IMR-90 (cell line): Measurements from ENCODE around the gene NEDD1. TPM values are rescaled to one million over a fixed set of nuclear protein-coding genes. Genes with fewer than 3 reads are reported as not detected.

Source experiments
- ATAC-seq: fragments of 200-7000 bp; cut with Tn5 transposase; 2 replicates; pipeline ENCODE4 v1.9.1; 2020; ENCODE audit warnings: low read depth, mild to moderate bottlenecking, moderate library complexity
- BruUV-seq: library from RNA; stranded (reverse); fragments of 400-500 nt; replicated peaks from 2 replicates; lab custom pipeline; 2021; lab: Mats Ljungman, UMichigan
- CTCF ChIA-PET: fragments of 300-600 bp; formaldehyde crosslinking; extraction: SDS; loops from one replicate; lab custom pipeline; 2021; ENCODE audit warnings: antibody characterized with exemption; lab: Yijun Ruan, JAX
- POLR2A ChIA-PET: fragments of 300-600 bp; sonication (Branson Sonifier 250); formaldehyde crosslinking; loops from one replicate; lab custom pipeline; 2022; ENCODE audit warnings: antibody characterized with exemption; ENCODE audit not compliant: unreplicated experiment; lab: Charles Lee
- DNase-seq: peaks from one replicate; pipeline ENCODE4 v3.0.0; 2013
- H2AFZ ChIP-seq: replicated peaks from 2 replicates; pipeline ENCODE3; 2013; ENCODE audit warnings: low read length, mild to moderate bottlenecking; ENCODE audit not compliant: poor library complexity
- H2AK5ac ChIP-seq: 2 replicates; pipeline ENCODE4 v1.6.1; 2013; ENCODE audit warnings: low read depth, low read length, inconsistent platforms
- H2AK9ac ChIP-seq: replicated peaks from 2 replicates; pipeline ENCODE3; 2013; ENCODE audit warnings: mild to moderate bottlenecking, low read depth, low read length, moderate library complexity; ENCODE audit not compliant: poor library complexity
- H2BK120ac ChIP-seq: 2 replicates; pipeline ENCODE4 v1.6.1; 2013; ENCODE audit warnings: low read depth, low read length, inconsistent platforms
- H2BK15ac ChIP-seq: 3 replicates; pipeline ENCODE4 v1.6.1; 2013; ENCODE audit warnings: low read depth, low read length, inconsistent platforms
- H2BK20ac ChIP-seq: 2 replicates; pipeline ENCODE4 v1.6.1; 2013; ENCODE audit warnings: low read depth, mild to moderate bottlenecking, inconsistent platforms, low read length, moderate library complexity
- H2BK5ac ChIP-seq: 2 replicates; pipeline ENCODE4 v1.6.1; 2013; ENCODE audit warnings: mild to moderate bottlenecking, low read depth, low read length, inconsistent platforms; ENCODE audit not compliant: poor library complexity, severe bottlenecking
- H3K14ac ChIP-seq: replicated peaks from 2 replicates; pipeline ENCODE4 v1.6.1; 2013; ENCODE audit warnings: low read depth, low read length, inconsistent platforms
- H3K18ac ChIP-seq: 2 replicates; pipeline ENCODE4 v1.6.1; 2013; ENCODE audit warnings: low read depth, low read length, control low read depth
- H3K23ac ChIP-seq: 2 replicates; pipeline ENCODE4 v1.6.1; 2013; ENCODE audit warnings: low read depth, low read length, inconsistent platforms
- H3K27ac ChIP-seq: 2 replicates; pipeline ENCODE4 v1.5.1; 2013; ENCODE audit warnings: mild to moderate bottlenecking, control low read depth, low read length; ENCODE audit not compliant: insufficient read depth
- H3K27me3 ChIP-seq: 2 replicates; pipeline ENCODE4 v1.6.1; 2013; ENCODE audit warnings: low read length; ENCODE audit not compliant: control insufficient read depth, insufficient read depth
- H3K36me3 ChIP-seq: 2 replicates; pipeline ENCODE4 v1.6.1; 2013; ENCODE audit warnings: low read length, mixed read lengths; ENCODE audit not compliant: control insufficient read depth, insufficient read depth
- H3K4ac ChIP-seq: 2 replicates; pipeline ENCODE4 v1.6.1; 2013; ENCODE audit warnings: low read depth, low read length, inconsistent platforms
- H3K4me1 ChIP-seq: 2 replicates; pipeline ENCODE4 v1.6.1; 2013; ENCODE audit warnings: low read length, mixed read lengths; ENCODE audit not compliant: control insufficient read depth, insufficient read depth
- H3K4me2 ChIP-seq: 2 replicates; pipeline ENCODE4 v1.6.1; 2013; ENCODE audit warnings: low read depth, mild to moderate bottlenecking, control low read depth, low read length, moderate library complexity
- H3K4me3 ChIP-seq: 2 replicates; pipeline ENCODE4 v1.5.1; 2013; ENCODE audit warnings: low read depth, mild to moderate bottlenecking, control low read depth, low read length, moderate library complexity; ENCODE audit not compliant: insufficient read depth
- H3K56ac ChIP-seq: 2 replicates; pipeline ENCODE4 v1.6.1; 2013; ENCODE audit warnings: low read length, inconsistent platforms; ENCODE audit not compliant: insufficient read depth; ENCODE audit errors: extremely low read depth
- H3K79me1 ChIP-seq, 2 experiments: 2 replicates each; pipeline ENCODE4 v1.6.1; 2013; ENCODE audit warnings: low read length in 2 of 2, inconsistent platforms in 1 of 2, low read depth in 1 of 2
- H3K9ac ChIP-seq: 2 replicates; pipeline ENCODE4 v1.6.1; 2013; ENCODE audit warnings: low read depth, low read length, control low read depth
- H3K9me1 ChIP-seq: 2 replicates; pipeline ENCODE4 v1.6.1; 2013; ENCODE audit warnings: low read length, inconsistent platforms; ENCODE audit not compliant: insufficient read depth
- H3K9me3 ChIP-seq: 2 replicates; pipeline ENCODE4 v1.6.1; 2013; ENCODE audit warnings: low read length; ENCODE audit not compliant: control insufficient read depth, insufficient read depth
- H4K20me1 ChIP-seq: 2 replicates; pipeline ENCODE4 v1.6.1; 2013; ENCODE audit warnings: low read length, inconsistent platforms; ENCODE audit not compliant: insufficient read depth
- H4K5ac ChIP-seq: 2 replicates; pipeline ENCODE4 v1.6.1; 2013; ENCODE audit warnings: mild to moderate bottlenecking, low read depth, low read length, control low read depth
- H4K8ac ChIP-seq, 2 experiments: 2 replicates each; pipeline ENCODE4 v1.6.1; 2013; ENCODE audit warnings: low read depth in 2 of 2, low read length in 2 of 2, control low read depth in 1 of 2, inconsistent platforms in 1 of 2
- H4K91ac ChIP-seq: 2 replicates; pipeline ENCODE4 v1.6.1; 2013; ENCODE audit warnings: low read depth, low read length, inconsistent platforms; ENCODE audit not compliant: insufficient read depth
- BHLHE40 ChIP-seq: fragments of 150-350 bp; IDR thresholded peaks from 2 replicates; pipeline ENCODE4 v1.6.1; 2016; ENCODE audit warnings: mild to moderate bottlenecking, low read depth, low read length
- CEBPB ChIP-seq: IDR thresholded peaks from 2 replicates; pipeline ENCODE4 v1.6.1; 2012; ENCODE audit warnings: low read depth, low read length, improper control_type of control experiment
- CHD1 ChIP-seq: IDR thresholded peaks from 2 replicates; pipeline ENCODE4 v1.6.1; 2012; ENCODE audit warnings: low read depth, low read length, improper control_type of control experiment
- FOS ChIP-seq: fragments of 150-350 bp; IDR thresholded peaks from 2 replicates; pipeline ENCODE4 v1.6.1; 2016; ENCODE audit warnings: low read depth, low read length
- MXI1 ChIP-seq: IDR thresholded peaks from 2 replicates; pipeline ENCODE4 v1.6.1; 2012; ENCODE audit warnings: low read depth, mild to moderate bottlenecking, low read length, moderate library complexity, borderline replicate concordance
- USF2 ChIP-seq: fragments of 150-350 bp; IDR thresholded peaks from 2 replicates; pipeline ENCODE4 v1.6.1; 2017; ENCODE audit warnings: mild to moderate bottlenecking, antibody characterized with exemption, low read length, low read depth
- WGBS, 2 experiments: methylation state at CpG; one replicate each; pipeline versions ENCODE4 v1.1.5 to v1.1.7; 2013; ENCODE audit warnings: missing lambda C conversion rate in 2 of 2; ENCODE audit not compliant: insufficient read length in 1 of 2; ENCODE audit errors: extremely low coverage in 2 of 2; 5-methylcytosine and 5-hydroxymethylcytosine counted together
- dilution Hi-C: fragments of 300-500 bp; cut with HindIII; formaldehyde crosslinking; loops from one replicate; pipeline ENCODE4 v1.14.3; 2018; ENCODE audit warnings: low sequenced_read_pairs; ENCODE audit not compliant: unreplicated experiment
- in situ Hi-C: fragments of 300-500 bp; cut with MboI; formaldehyde crosslinking; loops from 3 replicates; pipeline ENCODE4 v1.14.3; 2019; ENCODE audit warnings: low sequenced_read_pairs, inconsistent platforms, mixed read lengths
- intact Hi-C: fragments of 100-400 bp; cut with micrococcal nuclease; formaldehyde crosslinking; loops from 2 replicates; pipeline ENCODE4 v1.10.0; 2022
- polyA plus RNA-seq, 3 experiments: library from polyadenylated mRNA; depleted of rRNA; stranded (reverse); fragments of >200 nt; gene quantifications; 2 replicates each; pipeline ENCODE4 v1.2.3, GENCODE V29; 2012; ENCODE audit warnings: low replicate concordance in 1 of 3
- total RNA-seq: library from RNA; depleted of rRNA; stranded (reverse); fragments of >200 nt; gene quantifications from 2 replicates; pipeline ENCODE4 v1.2.3, GENCODE V29; 2012

NEDD1 gene
- total and polyA plus RNA-seq, 2 of the 4 experiments (the other 2 are of a cell fraction), result 10.0 to 48.0 TPM

GRCh38 chr12:96980991-96981414, 73.9 kb downstream of the NEDD1 start:
- H3K9ac ChIP-seq, result no peak overlapping the region
- H3K36me3 ChIP-seq, result no peaks in the 10 kb centered on the region
- dilution Hi-C loops (no loop called here), intact Hi-C loops (no loop called here), in situ Hi-C loops (loop anchor here (5.0 to 25.0 kb wide), 3 partner anchors 326 to 1406 kb away; no protein-coding TSS in a partner anchor)
- POLR2A ChIA-PET, result no interaction called here
- H3K9me3 ChIP-seq, result no peaks in the 10 kb centered on the region
- TF ChIP-seq MXI1, result peak; percentile 55; the same call in 1 of the 2 replicates
- peak; percentile 53; the same call in 1 of the 2 replicates for TF ChIP-seq USF2
- TF ChIP-seq BHLHE40, result peak; percentile 71
- no peak for TF ChIP-seq CEBPB
- peak; percentile 79 for TF ChIP-seq FOS
- no peak for TF ChIP-seq CHD1
- H2BK20ac ChIP-seq, result no peak overlapping the region
- H3K4me2 ChIP-seq, result peak overlapping the region; percentile 80
- no peak overlapping the region for H2BK15ac ChIP-seq
- no peak overlapping the region for H3K4me3 ChIP-seq
- no peak overlapping the region for H4K5ac ChIP-seq
- H3K56ac ChIP-seq, result no peak overlapping the region
- H4K8ac ChIP-seq, result no peak overlapping the region
- no peak overlapping the region for H2AK5ac ChIP-seq
- BruUV-seq, result no TSS peak
- H3K4ac ChIP-seq, result no peak overlapping the region
- H3K27ac ChIP-seq, result no peak overlapping the region
- H2BK5ac ChIP-seq, result no peak overlapping the region
- DNase-seq (peak; percentile 90), ATAC-seq (peak; percentile 85)
- no peak overlapping the region for H3K14ac ChIP-seq
- no peaks in the 10 kb centered on the region for H3K9me1 ChIP-seq
- no peaks in the 10 kb centered on the region for H4K20me1 ChIP-seq
- no peak overlapping the region for H2AFZ ChIP-seq
- H3K79me1 ChIP-seq, result no peaks in the 10 kb centered on the region
- no peaks in the 10 kb centered on the region for H3K4me1 ChIP-seq
- H2BK120ac ChIP-seq, result no peak overlapping the region
- no peak overlapping the region for H4K91ac ChIP-seq
- peaks cover 8% of the 10 kb centered on the region; the same call in 1 of the 2 replicates for H3K27me3 ChIP-seq
- CTCF ChIA-PET, result no interaction called here
- WGBS, 2 experiments, result no CpG with 5 or more reads among the region's 6 CpGs
- no peak overlapping the region for H3K23ac ChIP-seq
- H2AK9ac ChIP-seq, result no peak overlapping the region
- H3K18ac ChIP-seq, result no peak overlapping the region
